ENCODE measurements around the gene AGAP1.

DNA sequence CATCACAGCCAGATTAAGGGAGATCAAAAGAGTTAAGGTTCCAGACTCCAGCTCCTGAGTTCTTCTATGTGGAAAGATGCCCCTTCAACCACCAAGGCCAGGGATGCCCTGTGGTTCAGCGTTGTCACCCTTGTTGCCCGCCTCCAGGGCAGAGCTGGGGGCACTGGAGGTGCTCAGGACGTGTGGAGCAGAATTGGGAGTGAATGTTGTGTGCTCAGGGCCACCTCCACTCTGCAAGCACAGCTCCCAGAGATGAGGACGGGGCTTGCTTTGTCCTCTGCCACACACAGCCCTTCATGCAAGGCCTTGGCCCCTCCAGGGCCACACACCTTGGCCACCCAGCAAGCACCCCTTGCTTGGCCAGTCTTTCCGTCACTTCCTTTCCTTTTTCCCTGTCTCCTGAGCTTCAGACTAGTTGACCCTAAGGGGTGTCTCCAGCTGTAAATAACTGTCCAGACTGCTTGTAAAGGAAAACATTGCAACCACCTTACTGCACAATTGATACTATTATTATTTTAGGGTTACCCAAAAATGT is 103.3 kb downstream of the AGAP1 start:
- TF ChIP-seq, protein P1, sequence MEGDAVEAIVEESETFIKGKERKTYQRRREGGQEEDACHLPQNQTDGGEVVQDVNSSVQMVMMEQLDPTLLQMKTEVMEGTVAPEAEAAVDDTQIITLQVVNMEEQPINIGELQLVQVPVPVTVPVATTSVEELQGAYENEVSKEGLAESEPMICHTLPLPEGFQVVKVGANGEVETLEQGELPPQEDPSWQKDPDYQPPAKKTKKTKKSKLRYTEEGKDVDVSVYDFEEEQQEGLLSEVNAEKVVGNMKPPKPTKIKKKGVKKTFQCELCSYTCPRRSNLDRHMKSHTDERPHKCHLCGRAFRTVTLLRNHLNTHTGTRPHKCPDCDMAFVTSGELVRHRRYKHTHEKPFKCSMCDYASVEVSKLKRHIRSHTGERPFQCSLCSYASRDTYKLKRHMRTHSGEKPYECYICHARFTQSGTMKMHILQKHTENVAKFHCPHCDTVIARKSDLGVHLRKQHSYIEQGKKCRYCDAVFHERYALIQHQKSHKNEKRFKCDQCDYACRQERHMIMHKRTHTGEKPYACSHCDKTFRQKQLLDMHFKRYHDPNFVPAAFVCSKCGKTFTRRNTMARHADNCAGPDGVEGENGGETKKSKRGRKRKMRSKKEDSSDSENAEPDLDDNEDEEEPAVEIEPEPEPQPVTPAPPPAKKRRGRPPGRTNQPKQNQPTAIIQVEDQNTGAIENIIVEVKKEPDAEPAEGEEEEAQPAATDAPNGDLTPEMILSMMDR (IDR thresholded peaks at IDR 0.05) = no peak
- TF ChIP-seq POLR2A (IDR thresholded peaks at IDR 0.05) = no peak

All from uterus (tissue), 2 donors.